ENCODE measurements around the gene ZNF684. TPM values are rescaled to one million over a fixed set of nuclear protein-coding genes. Genes with fewer than 3 reads are reported as not detected.
A peak's percentile ranks its signal among the peaks of the same experiment; 100 is the strongest.

ZNF684 gene
- total RNA-seq, 4 donors from 2014 or later: 1.7 to 4.0 (median 3.1) TPM

- 84% methylated on average over 2 of the region's 2 CpGs for WGBS
Measured at GRCh38 chr1:40519517-40519916, 11.9 kb upstream of the ZNF684 start.

GRCh38 chr1:40530735-40531380 is 579 bp upstream of the ZNF684 start:
- 38% methylated on average over 5 of the region's 5 CpGs for WGBS
- no peak for TF ChIP-seq EP300 (IDR thresholded peaks at IDR 0.05)
- no peak for TF ChIP-seq CTCF (IDR thresholded peaks at IDR 0.05)
- no peak for TF ChIP-seq POLR2A (IDR thresholded peaks at IDR 0.05)
- no peak for TF ChIP-seq POLR2AphosphoS5 (IDR thresholded peaks at IDR 0.05)
- no peak for DNase-seq (ENCODE audit: low spot score in 2 of 2)

More at GRCh38 chr1:40519517-40519916, 11.9 kb upstream of the ZNF684 start:
- no peak overlapping the region for H3K4me3 ChIP-seq
- no peak overlapping the region for H3K27ac ChIP-seq
- H3K27me3 ChIP-seq: peaks cover 2% of the 10 kb centered on the region
- no peaks in the 10 kb centered on the region for H3K4me1 ChIP-seq
- no peak for DNase-seq (ENCODE audit: low spot score in 2 of 2)
- no peak for TF ChIP-seq POLR2A (IDR thresholded peaks at IDR 0.05)
- no peak for TF ChIP-seq POLR2AphosphoS5 (IDR thresholded peaks at IDR 0.05)
- no peak for TF ChIP-seq CTCF (IDR thresholded peaks at IDR 0.05)
- TF ChIP-seq EP300 (IDR thresholded peaks at IDR 0.05): no peak
- H3K9me3 ChIP-seq: no peaks in the 10 kb centered on the region
- peaks cover 7% of the 10 kb centered on the region for H3K36me3 ChIP-seq

GRCh38 chr1:40532062-40532389 is 589 bp downstream of the ZNF684 start:
- Histone ChIP-seq H3K4me3 (peak overlapping the region; percentile 64), H3K27me3 (no peaks in the 10 kb centered on the region), H3K9me3 (no peaks in the 10 kb centered on the region), H3K36me3 (no peaks in the 10 kb centered on the region), H3K4me1 (peaks cover 17% of the 10 kb centered on the region), H3K27ac (peak overlapping the region; percentile 42)
- TF ChIP-seq EP300 (IDR thresholded peaks at IDR 0.05) (no peak), POLR2AphosphoS5 (IDR thresholded peaks at IDR 0.05) (no peak), CTCF (IDR thresholded peaks at IDR 0.05) (no peak), POLR2A (IDR thresholded peaks at IDR 0.05) (no peak)
- DNase-seq (ENCODE audit: low spot score in 2 of 2): no peak
- WGBS: 4% methylated on average over 3 of the region's 3 CpGs

More at GRCh38 chr1:40530735-40531380, 579 bp upstream of the ZNF684 start:
- H3K9me3 ChIP-seq: no peaks in the 10 kb centered on the region
- H3K27me3 ChIP-seq: no peaks in the 10 kb centered on the region
- H3K4me1 ChIP-seq: peaks cover 17% of the 10 kb centered on the region
- H3K27ac ChIP-seq: peak overlapping the region; percentile 42
- H3K36me3 ChIP-seq: no peaks in the 10 kb centered on the region
- H3K4me3 ChIP-seq: peak overlapping the region; percentile 64

GRCh38 chr1:40532844-40533424 is 1.5 kb downstream of the ZNF684 start:
- peak in 1 of 2 donors; percentile 44 for TF ChIP-seq CTCF (IDR thresholded peaks at IDR 0.05)
- TF ChIP-seq POLR2AphosphoS5 (IDR thresholded peaks at IDR 0.05): no peak
- TF ChIP-seq POLR2A (IDR thresholded peaks at IDR 0.05): no peak
- TF ChIP-seq EP300 (IDR thresholded peaks at IDR 0.05): no peak
- H3K4me1 ChIP-seq: peaks cover 17% of the 10 kb centered on the region
- no peak for DNase-seq (ENCODE audit: low spot score in 2 of 2)
- no peaks in the 10 kb centered on the region for H3K27me3 ChIP-seq
- no peak overlapping the region for H3K4me3 ChIP-seq
- H3K27ac ChIP-seq: no peak overlapping the region
- no peaks in the 10 kb centered on the region for H3K36me3 ChIP-seq
- H3K9me3 ChIP-seq: no peaks in the 10 kb centered on the region

GRCh38 chr1:40534589-40534988 is 3.2 kb downstream of the ZNF684 start:
- no peak overlapping the region for H3K4me3 ChIP-seq
- no peak overlapping the region for H3K27ac ChIP-seq
- H3K36me3 ChIP-seq: no peaks in the 10 kb centered on the region
- DNase-seq (ENCODE audit: low spot score in 2 of 2): no peak
- no peaks in the 10 kb centered on the region for H3K27me3 ChIP-seq
- H3K4me1 ChIP-seq: peaks cover 17% of the 10 kb centered on the region
- TF ChIP-seq POLR2A (IDR thresholded peaks at IDR 0.05): no peak
- no peak for TF ChIP-seq POLR2AphosphoS5 (IDR thresholded peaks at IDR 0.05)
- no peak for TF ChIP-seq EP300 (IDR thresholded peaks at IDR 0.05)
- no peak for TF ChIP-seq CTCF (IDR thresholded peaks at IDR 0.05)
- no peaks in the 10 kb centered on the region for H3K9me3 ChIP-seq

All from suprapubic skin (tissue), 4 donors.